ENCODE measurements around the gene ST3GAL3.

ST3GAL3 gene

DNA sequence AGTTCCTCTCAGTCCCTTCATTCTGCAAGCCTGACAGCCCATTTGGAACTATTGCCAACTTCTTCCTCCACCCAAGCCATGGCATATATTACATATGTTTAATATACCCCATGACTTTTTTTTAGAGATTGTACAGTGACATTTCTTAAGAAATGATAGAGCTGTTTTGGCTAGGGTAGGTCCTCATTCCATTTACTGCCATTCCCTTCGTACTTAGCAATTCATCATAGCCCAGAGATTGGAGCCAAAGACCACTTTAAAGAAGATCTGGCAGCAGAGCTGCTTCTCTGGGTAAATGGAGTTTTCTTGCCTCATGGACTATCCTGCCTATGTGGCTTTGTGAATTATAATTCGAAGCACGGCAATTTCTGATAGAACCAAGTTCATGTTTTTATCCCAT is 93.4 kb downstream of the ST3GAL3 start:
- no peaks in the 10 kb centered on the region for H3K27me3 ChIP-seq (ENCODE audit: control insufficient read depth in 1 of 2, insufficient read depth in 2 of 2, low read length in 2 of 2)
- H3K4me1 ChIP-seq (ENCODE audit: control insufficient read depth in 1 of 2, insufficient read depth in 2 of 2, low read length in 2 of 2): peaks cover 0 to 12% of the 10 kb centered on the region in 2 donors
- H3K27ac ChIP-seq (ENCODE audit: low read depth, low read length): no peak overlapping the region
- H3K9me3 ChIP-seq (ENCODE audit: control insufficient read depth in 1 of 2, low read length in 2 of 2): no peaks in the 10 kb centered on the region
- H3K9ac ChIP-seq (ENCODE audit: low read depth in 1 of 2, low read length in 2 of 2): no peak overlapping the region
- no peaks in the 10 kb centered on the region for H3K36me3 ChIP-seq (ENCODE audit: control insufficient read depth in 1 of 2, insufficient read depth in 2 of 2, low read length in 2 of 2)
- no peak overlapping the region for H3K4me3 ChIP-seq (ENCODE audit: low read depth in 1 of 2, low read length in 2 of 2)

GRCh38 chr1:43801203-43801602 is 93.9 kb downstream of the ST3GAL3 start:
- Histone ChIP-seq H3K9me3 (ENCODE audit: control insufficient read depth in 1 of 2, low read length in 2 of 2) (no peaks in the 10 kb centered on the region), H3K27me3 (ENCODE audit: control insufficient read depth in 1 of 2, insufficient read depth in 2 of 2, low read length in 2 of 2) (no peaks in the 10 kb centered on the region), H3K36me3 (ENCODE audit: control insufficient read depth in 1 of 2, insufficient read depth in 2 of 2, low read length in 2 of 2) (no peaks in the 10 kb centered on the region), H3K27ac (ENCODE audit: low read depth, low read length) (no peak overlapping the region), H3K4me3 (ENCODE audit: low read depth in 1 of 2, low read length in 2 of 2) (no peak overlapping the region), H3K9ac (ENCODE audit: low read depth in 1 of 2, low read length in 2 of 2) (no peak overlapping the region), H3K4me1 (ENCODE audit: control insufficient read depth in 1 of 2, insufficient read depth in 2 of 2, low read length in 2 of 2) (peaks cover 0 to 12% of the 10 kb centered on the region in 2 donors)

DNA sequence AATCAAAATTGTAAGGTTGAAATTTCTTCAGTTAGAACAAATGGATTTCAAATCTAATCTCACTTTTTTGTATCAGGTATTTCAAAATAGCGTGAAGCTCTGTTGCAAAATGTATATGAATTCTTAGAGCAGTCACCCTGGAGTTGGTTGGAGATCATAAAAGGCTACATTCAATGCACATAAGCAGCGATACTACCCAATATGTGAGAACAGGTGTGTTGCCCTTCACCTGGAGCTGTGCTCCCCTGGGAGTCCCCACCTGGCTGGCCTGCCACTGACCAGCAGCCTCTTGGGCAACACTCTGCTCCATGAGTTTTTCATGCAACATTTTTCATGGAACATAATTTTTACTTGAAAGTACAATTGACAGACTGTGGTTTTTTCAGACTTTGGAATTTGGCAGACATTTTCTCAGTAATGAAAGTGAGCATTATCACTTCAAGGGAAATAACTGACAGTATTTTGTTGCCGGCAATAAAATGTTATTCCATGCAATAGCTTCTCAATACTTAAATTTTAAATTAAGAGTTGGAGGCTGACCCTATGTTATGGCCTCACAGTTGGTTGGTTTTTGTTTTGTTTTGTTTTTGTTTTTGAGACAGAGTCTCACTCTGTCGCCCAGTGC is 95.1 kb downstream of the ST3GAL3 start:
- no peak overlapping the region for H3K9ac ChIP-seq (ENCODE audit: low read depth in 1 of 2, low read length in 2 of 2)
- no peaks in the 10 kb centered on the region for H3K9me3 ChIP-seq (ENCODE audit: control insufficient read depth in 1 of 2, low read length in 2 of 2)
- H3K27me3 ChIP-seq (ENCODE audit: control insufficient read depth in 1 of 2, insufficient read depth in 2 of 2, low read length in 2 of 2): no peaks in the 10 kb centered on the region
- no peak overlapping the region for H3K4me3 ChIP-seq (ENCODE audit: low read depth in 1 of 2, low read length in 2 of 2)
- no peak overlapping the region for H3K27ac ChIP-seq (ENCODE audit: low read depth, low read length)
- peaks cover 0 to 12% of the 10 kb centered on the region in 2 donors for H3K4me1 ChIP-seq (ENCODE audit: control insufficient read depth in 1 of 2, insufficient read depth in 2 of 2, low read length in 2 of 2)
- no peaks in the 10 kb centered on the region for H3K36me3 ChIP-seq (ENCODE audit: control insufficient read depth in 1 of 2, insufficient read depth in 2 of 2, low read length in 2 of 2)

- Histone ChIP-seq H3K9me3 (ENCODE audit: control insufficient read depth in 1 of 2, low read length in 2 of 2) (no peaks in the 10 kb centered on the region), H3K36me3 (ENCODE audit: control insufficient read depth in 1 of 2, insufficient read depth in 2 of 2, low read length in 2 of 2) (no peaks in the 10 kb centered on the region), H3K9ac (ENCODE audit: low read depth in 1 of 2, low read length in 2 of 2) (no peak overlapping the region), H3K27ac (ENCODE audit: low read depth, low read length) (no peak overlapping the region), H3K4me3 (ENCODE audit: low read depth in 1 of 2, low read length in 2 of 2) (no peak overlapping the region), H3K27me3 (ENCODE audit: control insufficient read depth in 1 of 2, insufficient read depth in 2 of 2, low read length in 2 of 2) (no peaks in the 10 kb centered on the region), H3K4me1 (ENCODE audit: control insufficient read depth in 1 of 2, insufficient read depth in 2 of 2, low read length in 2 of 2) (peaks cover 0 to 12% of the 10 kb centered on the region in 2 donors)
Observed at GRCh38 chr1:43803105-43803504, 95.8 kb downstream of the ST3GAL3 start.

- Histone ChIP-seq H3K4me3 (ENCODE audit: low read depth in 1 of 2, low read length in 2 of 2) (no peak overlapping the region), H3K4me1 (ENCODE audit: control insufficient read depth in 1 of 2, insufficient read depth in 2 of 2, low read length in 2 of 2) (peaks cover 0 to 12% of the 10 kb centered on the region in 2 donors), H3K27ac (ENCODE audit: low read depth, low read length) (no peak overlapping the region), H3K36me3 (ENCODE audit: control insufficient read depth in 1 of 2, insufficient read depth in 2 of 2, low read length in 2 of 2) (no peaks in the 10 kb centered on the region), H3K9ac (ENCODE audit: low read depth in 1 of 2, low read length in 2 of 2) (no peak overlapping the region), H3K9me3 (ENCODE audit: control insufficient read depth in 1 of 2, low read length in 2 of 2) (no peaks in the 10 kb centered on the region), H3K27me3 (ENCODE audit: control insufficient read depth in 1 of 2, insufficient read depth in 2 of 2, low read length in 2 of 2) (no peaks in the 10 kb centered on the region)
Observed at GRCh38 chr1:43803646-43804045, 96.3 kb downstream of the ST3GAL3 start.

DNA sequence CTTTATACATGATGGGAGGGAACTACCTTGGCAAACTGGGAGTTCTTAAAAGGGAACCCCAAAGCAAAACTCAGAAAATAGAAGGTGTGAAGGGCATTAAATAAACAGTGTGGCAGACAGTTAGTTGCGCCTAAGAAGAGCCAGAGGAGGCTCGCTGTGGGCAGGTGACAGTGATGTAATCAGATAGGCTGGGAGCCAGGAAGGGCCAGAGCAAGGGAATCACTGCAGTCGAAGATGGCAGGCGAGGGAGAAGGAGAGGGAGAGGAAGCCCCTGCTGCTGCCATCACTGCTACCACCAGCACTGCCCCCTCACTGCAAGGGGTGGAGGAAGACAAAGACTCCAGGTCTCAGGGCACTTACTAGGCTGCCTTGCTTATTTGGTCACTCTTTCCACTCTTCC is 97.2 kb downstream of the ST3GAL3 start:
- no peak overlapping the region for H3K4me3 ChIP-seq (ENCODE audit: low read depth in 1 of 2, low read length in 2 of 2)
- no peak overlapping the region for H3K27ac ChIP-seq (ENCODE audit: low read depth, low read length)
- H3K9ac ChIP-seq (ENCODE audit: low read depth in 1 of 2, low read length in 2 of 2): no peak overlapping the region
- no peaks in the 10 kb centered on the region for H3K9me3 ChIP-seq (ENCODE audit: control insufficient read depth in 1 of 2, low read length in 2 of 2)
- H3K4me1 ChIP-seq (ENCODE audit: control insufficient read depth in 1 of 2, insufficient read depth in 2 of 2, low read length in 2 of 2): peaks cover 0 to 12% of the 10 kb centered on the region in 2 donors
- H3K27me3 ChIP-seq (ENCODE audit: control insufficient read depth in 1 of 2, insufficient read depth in 2 of 2, low read length in 2 of 2): no peaks in the 10 kb centered on the region
- no peaks in the 10 kb centered on the region for H3K36me3 ChIP-seq (ENCODE audit: control insufficient read depth in 1 of 2, insufficient read depth in 2 of 2, low read length in 2 of 2)

DNA sequence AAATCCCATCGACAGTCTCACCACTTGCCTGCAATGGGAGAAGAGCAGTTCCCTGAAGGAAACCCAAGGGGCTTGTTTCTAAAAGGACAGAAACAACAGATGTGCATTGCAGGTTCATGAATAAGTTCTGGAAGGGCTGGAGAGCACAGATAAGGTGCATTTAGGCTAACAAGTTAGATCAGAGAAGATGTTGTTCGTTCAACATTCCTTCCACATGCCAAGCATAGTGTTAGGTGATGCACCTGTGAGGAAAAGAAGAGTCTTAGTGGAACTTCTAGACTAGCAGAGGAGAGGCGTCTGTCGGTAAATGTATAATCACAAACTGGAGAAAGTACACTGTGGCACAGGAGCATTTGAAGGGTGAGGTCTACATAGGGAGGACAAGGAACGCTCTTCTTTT is 98.0 kb downstream of the ST3GAL3 start:
- Histone ChIP-seq H3K27ac (ENCODE audit: low read depth, low read length) (no peak overlapping the region), H3K9me3 (ENCODE audit: control insufficient read depth in 1 of 2, low read length in 2 of 2) (no peaks in the 10 kb centered on the region), H3K36me3 (ENCODE audit: control insufficient read depth in 1 of 2, insufficient read depth in 2 of 2, low read length in 2 of 2) (no peaks in the 10 kb centered on the region), H3K27me3 (ENCODE audit: control insufficient read depth in 1 of 2, insufficient read depth in 2 of 2, low read length in 2 of 2) (no peaks in the 10 kb centered on the region), H3K4me1 (ENCODE audit: control insufficient read depth in 1 of 2, insufficient read depth in 2 of 2, low read length in 2 of 2) (peaks cover 0 to 6% of the 10 kb centered on the region in 2 donors), H3K9ac (ENCODE audit: low read depth in 1 of 2, low read length in 2 of 2) (no peak overlapping the region), H3K4me3 (ENCODE audit: low read depth in 1 of 2, low read length in 2 of 2) (no peak overlapping the region)

- Histone ChIP-seq H3K36me3 (ENCODE audit: control insufficient read depth in 1 of 2, insufficient read depth in 2 of 2, low read length in 2 of 2) (no peaks in the 10 kb centered on the region), H3K9me3 (ENCODE audit: control insufficient read depth in 1 of 2, low read length in 2 of 2) (no peaks in the 10 kb centered on the region), H3K9ac (ENCODE audit: low read depth in 1 of 2, low read length in 2 of 2) (no peak overlapping the region), H3K4me3 (ENCODE audit: low read depth in 1 of 2, low read length in 2 of 2) (no peak overlapping the region), H3K27me3 (ENCODE audit: control insufficient read depth in 1 of 2, insufficient read depth in 2 of 2, low read length in 2 of 2) (no peaks in the 10 kb centered on the region), H3K27ac (ENCODE audit: low read depth, low read length) (no peak overlapping the region), H3K4me1 (ENCODE audit: control insufficient read depth in 1 of 2, insufficient read depth in 2 of 2, low read length in 2 of 2) (peaks cover 0 to 4% of the 10 kb centered on the region in 2 donors)
Observed at GRCh38 chr1:43806183-43806582, 98.8 kb downstream of the ST3GAL3 start.

GRCh38 chr1:43809097-43809673 is 101.8 kb downstream of the ST3GAL3 start:
- H3K4me1 ChIP-seq (ENCODE audit: control insufficient read depth in 1 of 2, insufficient read depth in 2 of 2, low read length in 2 of 2): no peaks in the 10 kb centered on the region
- no peak overlapping the region for H3K4me3 ChIP-seq (ENCODE audit: low read depth in 1 of 2, low read length in 2 of 2)
- no peak overlapping the region for H3K9ac ChIP-seq (ENCODE audit: low read depth in 1 of 2, low read length in 2 of 2)
- H3K27ac ChIP-seq (ENCODE audit: low read depth, low read length): no peak overlapping the region
- no peaks in the 10 kb centered on the region for H3K36me3 ChIP-seq (ENCODE audit: control insufficient read depth in 1 of 2, insufficient read depth in 2 of 2, low read length in 2 of 2)
- H3K9me3 ChIP-seq (ENCODE audit: control insufficient read depth in 1 of 2, low read length in 2 of 2): no peaks in the 10 kb centered on the region
- H3K27me3 ChIP-seq (ENCODE audit: control insufficient read depth in 1 of 2, insufficient read depth in 2 of 2, low read length in 2 of 2): no peaks in the 10 kb centered on the region

DNA sequence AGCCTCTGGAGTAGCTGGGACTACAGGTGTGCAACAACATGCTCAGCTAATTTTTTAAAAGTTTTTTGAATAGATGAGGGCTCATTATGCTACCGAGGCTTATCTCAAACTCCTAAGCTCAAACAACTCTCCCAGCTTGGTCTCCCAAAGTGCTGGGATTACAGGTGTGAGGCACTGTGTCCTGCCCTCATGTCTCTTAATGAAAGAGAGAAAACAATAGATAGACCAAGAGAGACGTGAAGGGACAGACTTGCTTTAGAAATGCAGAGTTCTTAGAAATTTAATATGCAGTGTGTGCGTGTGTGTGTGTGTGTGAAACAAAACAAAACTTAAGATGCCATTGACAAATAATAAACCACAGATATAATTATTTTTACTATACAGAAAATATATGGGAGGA is 105.2 kb downstream of the ST3GAL3 start:
- peaks cover 0 to 8% of the 10 kb centered on the region in 2 donors for H3K36me3 ChIP-seq (ENCODE audit: control insufficient read depth in 1 of 2, insufficient read depth in 2 of 2, low read length in 2 of 2)
- no peak overlapping the region for H3K4me3 ChIP-seq (ENCODE audit: low read depth in 1 of 2, low read length in 2 of 2)
- H3K9me3 ChIP-seq (ENCODE audit: control insufficient read depth in 1 of 2, low read length in 2 of 2): no peaks in the 10 kb centered on the region
- no peaks in the 10 kb centered on the region for H3K4me1 ChIP-seq (ENCODE audit: control insufficient read depth in 1 of 2, insufficient read depth in 2 of 2, low read length in 2 of 2)
- H3K9ac ChIP-seq (ENCODE audit: low read depth in 1 of 2, low read length in 2 of 2): no peak overlapping the region
- no peaks in the 10 kb centered on the region for H3K27me3 ChIP-seq (ENCODE audit: control insufficient read depth in 1 of 2, insufficient read depth in 2 of 2, low read length in 2 of 2)
- no peak overlapping the region for H3K27ac ChIP-seq (ENCODE audit: low read depth, low read length)
